ENCODE measurements around the gene TP53I11. TPM values are rescaled to one million over a fixed set of nuclear protein-coding genes. Genes with fewer than 3 reads are reported as not detected.
A peak's percentile ranks its signal among the peaks of the same experiment; 100 is the strongest.

The TP53I11 gene, protein sequence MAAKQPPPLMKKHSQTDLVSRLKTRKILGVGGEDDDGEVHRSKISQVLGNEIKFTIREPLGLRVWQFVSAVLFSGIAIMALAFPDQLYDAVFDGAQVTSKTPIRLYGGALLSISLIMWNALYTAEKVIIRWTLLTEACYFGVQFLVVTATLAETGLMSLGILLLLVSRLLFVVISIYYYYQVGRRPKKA
- total RNA-seq (2021; fragmentation: NEBNext Ultra II Directional; extraction: Animal tissue kit (Norgen Biotek cat#: 25700)) = 1 to 10 TPM; 1.1 to 2.9 (median 1.8) TPM
- long read RNA-seq = 0 reads

DNA sequence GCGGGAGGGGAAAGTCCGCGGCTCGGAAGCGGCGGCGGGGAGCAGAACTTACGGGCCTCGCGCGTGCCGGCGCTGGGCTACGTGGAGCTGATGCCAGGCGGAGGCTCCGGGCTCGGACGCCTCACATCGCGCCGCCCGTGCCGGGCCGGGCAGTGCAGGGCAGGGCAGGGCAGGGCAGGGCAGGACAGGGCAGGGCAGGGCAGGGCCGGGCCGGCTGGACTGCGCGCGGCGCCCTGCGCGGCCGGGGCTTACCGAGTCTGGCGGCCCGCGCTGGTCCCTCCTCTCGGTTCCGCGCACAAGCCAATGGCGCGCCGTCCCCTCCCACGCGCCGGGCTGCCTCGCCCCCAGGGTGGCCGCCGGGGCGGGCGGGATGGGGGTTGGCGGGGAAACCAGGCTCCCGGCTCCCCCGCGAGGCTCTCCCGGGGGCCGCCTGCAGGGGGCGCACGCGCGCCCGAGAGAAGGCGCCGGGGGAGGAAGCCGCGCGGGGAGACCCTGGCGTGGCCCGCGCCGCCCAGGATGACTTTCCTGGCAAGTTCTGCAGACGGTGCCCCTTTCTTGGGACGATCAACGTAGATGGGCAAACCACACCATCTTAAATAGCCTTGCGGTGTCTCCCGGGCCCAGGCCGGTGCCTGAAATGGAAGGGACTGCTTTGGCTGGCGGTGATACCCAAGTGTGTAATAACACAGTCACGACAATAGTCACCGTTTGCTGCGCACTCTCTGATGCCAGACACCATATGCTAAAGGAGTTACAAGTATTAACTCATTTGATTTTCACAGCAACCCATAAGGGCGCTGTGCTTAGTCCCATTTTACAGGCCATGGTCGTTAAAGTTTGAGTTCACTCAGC, at the start of gene TP53I11:
TSS of gene TP53I11 (minus strand) at position 259 of the 852 bp plus-strand sequence. CDS start 12,548 bp downstream, outside the sequence.
- H3K4me1 Mint-ChIP-seq (ENCODE audit: low read depth) = peaks cover 14% of the 10 kb centered on the region
- no peaks in the 10 kb centered on the region for H3K9me3 Mint-ChIP-seq
- DNase-seq = no peak
- H3K27ac Mint-ChIP-seq = no peak within 1 kb of the TSS
- peaks cover 25% of the 10 kb centered on the region for H3K27me3 Mint-ChIP-seq (ENCODE audit: insufficient read depth)
- TF ChIP-seq, protein P1, sequence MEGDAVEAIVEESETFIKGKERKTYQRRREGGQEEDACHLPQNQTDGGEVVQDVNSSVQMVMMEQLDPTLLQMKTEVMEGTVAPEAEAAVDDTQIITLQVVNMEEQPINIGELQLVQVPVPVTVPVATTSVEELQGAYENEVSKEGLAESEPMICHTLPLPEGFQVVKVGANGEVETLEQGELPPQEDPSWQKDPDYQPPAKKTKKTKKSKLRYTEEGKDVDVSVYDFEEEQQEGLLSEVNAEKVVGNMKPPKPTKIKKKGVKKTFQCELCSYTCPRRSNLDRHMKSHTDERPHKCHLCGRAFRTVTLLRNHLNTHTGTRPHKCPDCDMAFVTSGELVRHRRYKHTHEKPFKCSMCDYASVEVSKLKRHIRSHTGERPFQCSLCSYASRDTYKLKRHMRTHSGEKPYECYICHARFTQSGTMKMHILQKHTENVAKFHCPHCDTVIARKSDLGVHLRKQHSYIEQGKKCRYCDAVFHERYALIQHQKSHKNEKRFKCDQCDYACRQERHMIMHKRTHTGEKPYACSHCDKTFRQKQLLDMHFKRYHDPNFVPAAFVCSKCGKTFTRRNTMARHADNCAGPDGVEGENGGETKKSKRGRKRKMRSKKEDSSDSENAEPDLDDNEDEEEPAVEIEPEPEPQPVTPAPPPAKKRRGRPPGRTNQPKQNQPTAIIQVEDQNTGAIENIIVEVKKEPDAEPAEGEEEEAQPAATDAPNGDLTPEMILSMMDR (IDR thresholded peaks at IDR 0.05) = peak; percentile 76
- no peaks in the 10 kb centered on the region for H3K36me3 Mint-ChIP-seq (ENCODE audit: low read depth)
- H3K4me3 Mint-ChIP-seq = no peak within 1 kb of the TSS; the same call in 1 of the 2 replicates

DNA sequence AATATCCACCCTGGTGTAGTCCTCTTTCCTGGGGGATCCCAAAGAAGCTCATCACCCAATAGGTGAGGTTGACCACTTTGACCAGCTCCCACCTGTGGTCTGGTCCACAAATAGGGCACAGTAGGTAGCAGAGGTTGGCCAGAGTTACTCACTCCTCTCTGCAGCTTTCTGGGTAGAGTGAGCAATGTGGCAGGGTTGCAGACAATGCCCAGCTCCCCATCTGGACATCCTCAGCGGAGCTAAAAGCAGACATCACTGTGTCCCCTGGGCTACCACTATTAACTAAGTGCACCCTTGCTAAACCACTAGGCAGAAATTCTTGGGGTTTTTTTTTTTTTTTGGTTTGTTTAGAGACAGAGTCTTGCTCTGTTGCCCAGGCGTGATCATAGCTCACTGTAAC, 48.4 kb upstream of the TP53I11 start:
- Mint-ChIP-seq H3K36me3 (ENCODE audit: low read depth) (no peaks in the 10 kb centered on the region), H3K9me3 (no peaks in the 10 kb centered on the region), H3K27ac (no peak overlapping the region), H3K4me3 (no peak overlapping the region), H3K4me1 (ENCODE audit: low read depth) (no peaks in the 10 kb centered on the region), H3K27me3 (ENCODE audit: insufficient read depth) (peaks cover 28% of the 10 kb centered on the region)
- TF ChIP-seq, protein P1 (IDR thresholded peaks at IDR 0.05) = no peak
- no peak for DNase-seq

DNA sequence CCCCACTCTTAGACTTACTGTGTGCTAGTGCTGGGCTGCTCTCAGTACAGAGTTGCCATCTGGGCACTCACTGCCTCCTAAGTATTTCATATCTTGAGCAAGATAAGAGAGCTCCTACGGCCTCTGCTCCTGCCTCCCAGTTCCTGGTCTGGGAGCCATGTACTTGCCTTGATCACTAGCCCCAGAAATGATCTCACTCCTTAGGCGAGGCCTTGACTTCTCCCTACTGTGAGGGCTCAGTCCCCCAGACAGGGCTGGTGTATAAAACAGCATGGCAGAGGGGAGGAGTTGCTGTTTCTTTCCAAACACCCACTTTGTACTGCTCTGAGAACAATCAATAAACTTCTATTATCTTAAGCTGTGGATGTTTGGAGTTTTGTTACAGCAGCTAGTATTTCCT, 47.4 kb upstream of the TP53I11 start:
- no peak overlapping the region for H3K27ac Mint-ChIP-seq
- H3K27me3 Mint-ChIP-seq (ENCODE audit: insufficient read depth) = peaks cover 33% of the 10 kb centered on the region
- DNase-seq = no peak
- no peaks in the 10 kb centered on the region for H3K4me1 Mint-ChIP-seq (ENCODE audit: low read depth)
- H3K36me3 Mint-ChIP-seq (ENCODE audit: low read depth) = no peaks in the 10 kb centered on the region
- TF ChIP-seq, protein P1 (IDR thresholded peaks at IDR 0.05) = no peak
- H3K4me3 Mint-ChIP-seq = no peak overlapping the region
- H3K9me3 Mint-ChIP-seq = no peaks in the 10 kb centered on the region

DNA sequence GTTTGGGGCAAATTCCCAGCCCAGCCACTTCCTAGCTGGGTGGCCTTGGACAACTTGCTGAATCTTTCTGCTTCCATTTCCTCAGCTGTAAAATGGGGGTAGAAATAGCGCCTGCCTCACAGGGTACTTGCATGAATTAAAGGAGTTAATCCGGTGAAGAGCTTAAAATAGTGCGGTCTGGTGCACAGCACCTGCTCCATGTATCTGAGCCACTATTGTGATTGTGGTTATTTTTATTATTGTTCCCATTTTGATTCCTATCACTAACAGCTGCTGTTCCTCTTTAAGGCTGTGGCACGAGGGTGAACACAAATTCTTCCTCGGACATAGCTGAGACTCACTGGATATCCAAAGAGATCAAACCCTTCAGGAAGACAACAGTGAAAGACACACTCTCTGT, 46.9 kb upstream of the TP53I11 start:
- no peak for DNase-seq
- no peaks in the 10 kb centered on the region for H3K9me3 Mint-ChIP-seq
- H3K4me3 Mint-ChIP-seq = no peak overlapping the region
- H3K4me1 Mint-ChIP-seq (ENCODE audit: low read depth) = no peaks in the 10 kb centered on the region
- H3K36me3 Mint-ChIP-seq (ENCODE audit: low read depth) = no peaks in the 10 kb centered on the region
- no peak overlapping the region for H3K27ac Mint-ChIP-seq
- TF ChIP-seq, protein P1 (IDR thresholded peaks at IDR 0.05) = no peak
- H3K27me3 Mint-ChIP-seq (ENCODE audit: insufficient read depth) = peaks cover 33% of the 10 kb centered on the region

DNA sequence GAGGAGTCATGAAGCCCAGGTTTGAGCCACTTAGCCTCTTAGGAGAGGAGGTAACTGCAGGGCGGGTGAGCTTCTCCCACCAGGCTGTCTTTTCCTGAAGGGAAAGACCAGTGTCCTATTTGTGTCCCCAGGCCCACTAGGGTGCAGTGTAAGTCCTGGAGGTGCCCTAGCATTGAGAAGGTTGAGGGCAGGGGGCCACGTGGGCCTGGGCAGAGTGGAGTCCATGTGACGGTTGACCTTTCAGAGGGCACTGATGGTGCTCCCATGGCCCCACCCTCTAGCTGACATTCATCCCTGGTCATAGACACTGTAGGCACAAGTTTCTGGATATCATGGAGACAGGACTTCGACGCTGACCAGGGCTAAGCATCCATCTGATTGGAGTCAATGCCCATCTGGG, 44.1 kb upstream of the TP53I11 start:
- H3K36me3 Mint-ChIP-seq (ENCODE audit: low read depth) = no peaks in the 10 kb centered on the region
- no peak overlapping the region for H3K4me3 Mint-ChIP-seq
- H3K27me3 Mint-ChIP-seq (ENCODE audit: insufficient read depth) = peaks cover 43% of the 10 kb centered on the region
- H3K9me3 Mint-ChIP-seq = no peaks in the 10 kb centered on the region
- no peaks in the 10 kb centered on the region for H3K4me1 Mint-ChIP-seq (ENCODE audit: low read depth)
- no peak overlapping the region for H3K27ac Mint-ChIP-seq
- no peak for DNase-seq
- TF ChIP-seq, protein P1 (IDR thresholded peaks at IDR 0.05) = no peak

Measured in HFFc6 (cell line).